GM21576 (cell line): Measurements from ENCODE around the gene PCDHGB1.
"Not testable (repeated sequence)": the region's sequence is repeated elsewhere in the genome, so short reads cannot be mapped to it uniquely, and the experiment has no call there.

Experiments
- ATAC-seq: cut with Tn5 transposase; IDR thresholded peaks from one replicate; pipeline ENCODE4 v1.9.1; 2021; ENCODE audit warnings: mild to moderate bottlenecking, moderate library complexity; ENCODE audit not compliant: unreplicated experiment

PCDHGB1 gene

DNA sequence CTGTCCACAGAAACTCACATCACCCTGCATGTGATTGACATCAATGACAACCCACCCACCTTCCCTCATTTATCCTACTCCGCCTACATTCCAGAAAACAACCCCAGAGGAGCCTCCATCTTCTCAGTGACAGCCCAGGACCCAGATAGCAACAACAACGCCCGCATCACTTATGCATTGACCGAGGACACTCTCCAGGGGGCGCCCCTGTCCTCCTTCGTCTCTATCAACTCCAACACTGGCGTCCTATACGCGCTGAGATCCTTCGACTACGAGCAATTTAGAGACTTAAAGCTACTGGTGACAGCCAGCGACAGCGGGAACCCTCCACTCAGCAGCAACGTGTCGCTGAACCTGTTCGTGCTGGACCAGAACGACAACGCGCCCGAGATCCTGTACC, 4.6 kb upstream of the PCDHGB1 start:
- no peak for ATAC-seq

DNA sequence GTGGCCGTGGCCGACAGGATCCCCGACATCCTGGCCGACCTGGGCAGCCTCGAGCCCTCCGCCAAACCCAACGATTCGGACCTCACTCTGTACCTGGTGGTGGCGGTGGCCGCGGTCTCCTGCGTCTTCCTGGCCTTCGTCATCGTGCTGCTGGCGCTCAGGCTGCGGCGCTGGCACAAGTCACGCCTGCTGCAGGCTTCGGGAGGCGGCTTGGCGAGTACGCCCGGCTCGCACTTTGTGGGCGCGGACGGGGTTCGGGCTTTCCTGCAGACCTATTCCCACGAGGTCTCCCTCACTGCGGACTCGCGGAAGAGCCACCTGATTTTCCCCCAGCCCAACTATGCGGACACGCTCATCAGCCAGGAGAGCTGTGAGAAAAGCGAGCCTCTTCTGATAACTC, 3.9 kb upstream of the PCDHGB1 start:
- ATAC-seq = not testable (repeated sequence)

- ATAC-seq = no peak
These were observed 1.7 kb downstream of the PCDHGB1 start for GRCh38 chr5:141351591-141351990.

DNA sequence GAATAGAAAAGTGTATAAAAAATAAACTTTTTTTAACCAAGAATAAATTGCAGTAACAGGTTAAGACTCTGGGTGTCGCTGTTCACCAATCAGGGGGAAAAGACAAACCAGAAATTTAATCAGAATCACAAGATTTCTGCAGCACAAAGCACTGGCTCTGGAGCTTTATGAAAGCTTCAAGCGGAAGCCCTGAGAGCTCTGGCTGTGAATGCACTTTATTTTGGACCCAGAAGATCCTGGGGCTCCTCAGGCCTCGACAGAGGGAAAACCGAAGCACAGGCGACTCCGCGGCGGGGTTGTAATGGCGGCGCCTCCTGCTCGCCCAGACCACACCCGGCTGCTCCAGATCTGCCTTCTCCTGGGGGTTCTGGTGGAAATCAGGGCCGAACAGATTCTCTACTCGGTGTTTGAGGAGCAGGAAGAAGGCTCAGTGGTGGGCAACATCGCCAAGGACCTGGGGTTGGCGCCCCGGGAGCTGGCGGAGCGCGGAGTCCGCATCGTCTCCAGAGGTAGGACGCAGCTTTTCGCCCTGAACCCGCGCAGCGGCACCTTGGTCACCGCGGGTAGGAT, 5.1 kb downstream of the PCDHGB1 start, which contains the start of gene PCDHGA4:
Gene PCDHGA4 (plus strand): TSS at position 122 of the 570 bp plus-strand sequence. CDS start 87 bp downstream, at position 209.
- no peak for ATAC-seq

- no peak for ATAC-seq
These were observed 5.7 kb downstream of the PCDHGB1 start for GRCh38 chr5:141355641-141356040.

GRCh38 chr5:141356133-141356532, 6.2 kb downstream of the PCDHGB1 start:
- no peak for ATAC-seq

- no peak for ATAC-seq
These were observed 7.1 kb downstream of the PCDHGB1 start for GRCh38 chr5:141356950-141357349.

GRCh38 chr5:141359790-141360426, 10.0 kb downstream of the PCDHGB1 start, which contains the start of gene PCDHGB2:
TSS of gene PCDHGB2 (plus strand) at chr5:141359994. CDS start at chr5:141360136, 142 bp downstream.
- ATAC-seq = peak; percentile 62

DNA sequence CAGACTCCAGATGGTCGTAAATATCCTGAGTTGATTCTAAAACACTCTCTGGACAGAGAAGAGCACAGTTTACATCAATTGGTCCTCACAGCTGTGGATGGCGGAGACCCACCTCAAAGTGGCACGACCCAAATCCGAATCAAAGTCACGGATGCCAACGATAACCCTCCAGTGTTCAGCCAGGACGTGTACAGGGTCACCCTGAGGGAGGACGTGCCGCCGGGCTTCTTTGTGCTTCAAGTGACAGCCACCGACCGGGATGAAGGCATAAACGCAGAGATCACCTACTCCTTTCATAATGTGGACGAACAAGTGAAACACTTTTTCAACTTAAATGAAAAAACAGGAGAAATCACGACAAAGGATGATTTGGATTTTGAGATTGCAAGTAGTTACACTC, 10.8 kb downstream of the PCDHGB1 start:
- no peak for ATAC-seq

- ATAC-seq = no peak
These were observed 12.8 kb downstream of the PCDHGB1 start for GRCh38 chr5:141362719-141363118.

- no peak for ATAC-seq
These were observed 14.2 kb downstream of the PCDHGB1 start, which contains the start of gene PCDHGA5 for GRCh38 chr5:141363952-141364660. TSS of gene PCDHGA5 (plus strand) at chr5:141364162. CDS start at chr5:141364331, 169 bp downstream.

DNA sequence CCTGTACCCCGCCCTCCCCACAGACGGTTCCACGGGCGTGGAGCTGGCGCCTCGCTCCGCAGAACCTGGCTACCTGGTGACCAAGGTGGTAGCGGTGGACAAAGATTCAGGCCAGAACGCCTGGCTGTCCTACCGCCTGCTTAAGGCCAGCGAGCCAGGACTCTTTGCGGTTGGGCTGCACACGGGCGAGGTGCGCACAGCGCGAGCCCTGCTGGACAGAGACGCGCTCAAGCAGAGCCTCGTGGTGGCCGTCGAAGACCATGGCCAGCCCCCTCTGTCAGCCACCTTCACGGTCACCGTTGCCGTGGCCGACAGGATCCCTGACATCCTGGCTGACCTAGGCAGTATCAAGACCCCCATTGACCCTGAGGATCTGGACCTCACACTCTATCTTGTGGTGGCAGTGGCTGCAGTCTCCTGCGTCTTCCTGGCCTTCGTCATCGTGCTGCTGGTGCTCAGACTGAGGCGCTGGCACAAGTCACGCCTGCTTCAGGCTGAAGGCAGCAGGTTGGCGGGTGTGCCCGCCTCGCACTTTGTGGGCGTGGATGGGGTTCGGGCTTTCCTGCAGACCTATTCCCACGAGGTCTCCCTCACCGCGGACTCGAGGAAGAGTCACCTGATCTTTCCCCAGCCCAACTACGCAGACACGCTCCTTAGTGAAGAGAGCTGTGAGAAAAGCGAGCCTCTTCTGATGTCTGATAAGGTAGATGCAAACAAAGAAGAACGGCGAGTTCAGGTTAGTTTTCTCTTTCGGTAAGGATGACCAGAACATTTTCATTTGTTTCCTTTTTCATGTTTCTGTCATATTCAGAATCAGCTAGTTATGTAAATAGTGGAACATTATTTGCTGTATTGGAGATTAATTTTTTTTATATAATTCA, 16.4 kb downstream of the PCDHGB1 start:
- ATAC-seq = no peak

- ATAC-seq = peak; percentile 89
These were observed 20.3 kb downstream of the PCDHGB1 start, which contains the start of gene PCDHGB3 for GRCh38 chr5:141369994-141370848. TSS of gene PCDHGB3 (plus strand) at chr5:141370242. CDS start at chr5:141370395, 153 bp downstream.

DNA sequence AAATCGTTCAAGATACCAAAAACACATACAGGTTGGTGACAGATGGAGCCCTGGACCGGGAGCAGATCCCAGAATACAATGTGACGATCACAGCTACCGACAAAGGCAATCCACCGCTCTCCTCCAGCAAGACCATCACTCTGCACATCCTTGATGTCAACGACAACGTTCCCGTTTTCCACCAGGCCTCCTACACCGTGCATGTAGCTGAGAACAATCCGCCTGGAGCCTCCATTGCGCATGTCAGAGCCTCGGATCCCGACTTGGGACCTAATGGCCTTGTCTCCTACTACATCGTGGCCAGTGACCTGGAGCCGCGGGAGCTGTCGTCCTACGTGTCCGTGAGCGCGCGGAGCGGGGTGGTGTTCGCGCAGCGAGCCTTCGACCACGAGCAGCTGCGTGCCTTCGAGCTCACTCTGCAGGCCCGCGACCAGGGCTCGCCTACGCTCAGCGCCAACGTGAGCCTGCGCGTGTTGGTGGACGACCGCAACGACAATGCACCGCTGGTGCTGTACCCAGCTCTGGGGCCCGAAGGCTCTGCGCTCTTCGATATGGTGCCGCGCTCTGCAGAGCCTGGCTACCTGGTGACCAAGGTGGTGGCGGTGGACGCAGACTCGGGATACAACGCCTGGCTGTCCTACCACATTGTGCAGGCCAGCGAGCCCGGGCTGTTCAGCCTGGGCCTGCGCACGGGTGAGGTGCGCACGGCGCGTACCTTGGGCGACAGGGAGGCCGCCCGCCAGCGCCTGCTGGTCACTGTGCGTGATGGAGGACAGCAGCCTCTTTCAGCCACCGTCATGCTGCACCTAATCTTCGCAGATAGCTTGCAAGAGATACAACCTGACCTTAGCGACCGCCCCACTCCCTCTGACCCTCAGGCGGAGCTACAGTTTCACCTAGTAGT, 21.9 kb downstream of the PCDHGB1 start:
- ATAC-seq = no peak

GRCh38 chr5:141373673-141374317, 23.9 kb downstream of the PCDHGB1 start, which contains the start of gene PCDHGA6:
TSS of gene PCDHGA6 (plus strand) at chr5:141373891. CDS start at chr5:141374084, 193 bp downstream.
- ATAC-seq = no peak

- ATAC-seq = no peak
These were observed 24.7 kb downstream of the PCDHGB1 start for GRCh38 chr5:141374627-141375026.

DNA sequence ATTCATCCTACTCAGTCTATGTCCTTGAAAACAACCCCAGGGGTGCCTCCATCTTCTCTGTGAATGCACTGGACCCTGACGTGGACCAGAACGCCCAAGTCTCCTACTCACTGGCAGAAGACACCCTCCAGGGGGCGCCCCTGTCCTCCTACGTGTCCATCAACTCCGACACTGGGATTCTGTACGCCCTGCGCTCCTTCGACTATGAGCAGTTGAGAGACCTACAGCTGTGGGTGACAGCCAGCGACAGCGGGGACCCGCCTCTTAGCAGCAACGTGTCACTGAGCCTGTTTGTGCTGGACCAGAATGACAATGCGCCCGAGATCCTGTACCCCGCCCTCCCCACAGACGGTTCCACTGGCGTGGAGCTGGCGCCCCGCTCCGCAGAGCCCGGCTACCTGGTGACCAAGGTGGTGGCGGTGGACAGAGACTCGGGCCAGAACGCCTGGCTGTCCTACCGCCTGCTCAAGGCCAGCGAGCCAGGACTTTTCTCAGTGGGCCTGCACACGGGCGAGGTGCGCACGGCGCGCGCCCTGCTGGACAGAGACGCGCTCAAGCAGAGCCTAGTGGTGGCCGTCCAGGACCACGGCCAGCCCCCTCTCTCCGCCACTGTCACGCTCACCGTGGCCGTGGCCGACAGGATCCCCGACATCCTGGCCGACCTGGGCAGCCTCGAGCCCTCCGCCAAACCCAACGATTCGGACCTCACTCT, 25.7 kb downstream of the PCDHGB1 start:
- not testable (repeated sequence) for ATAC-seq
